WERI-Rb-1 (cell line): ENCODE results near the gene PTPRM.

Experiments used
- DNase-seq: peaks from one replicate; pipeline ENCODE4 v3.0.0-alpha.2; 2020
- H3K27ac ChIP-seq: fragments of 250-450 bp; sonication (Bioruptor Pico); 2 replicates; pipeline ENCODE4 v1.5.1; 2020; ENCODE audit warnings: mild to moderate bottlenecking, moderate library complexity
- H3K27me3 ChIP-seq: fragments of 250-450 bp; sonication (Bioruptor Pico); 2 replicates; pipeline ENCODE4 v1.5.1; 2021; ENCODE audit warnings: mild to moderate bottlenecking, low read depth, moderate library complexity; ENCODE audit not compliant: insufficient read depth, severe bottlenecking
- H3K36me3 ChIP-seq: fragments of 250-450 bp; sonication (Bioruptor Pico); 2 replicates; pipeline ENCODE4 v1.5.1; 2020; ENCODE audit warnings: mild to moderate bottlenecking, moderate library complexity
- H3K4me3 ChIP-seq: 2 replicates; pipeline ENCODE4 v1.5.1; 2011; ENCODE audit warnings: low read depth, mild to moderate bottlenecking, control low read depth, low read length
- H3K9me3 ChIP-seq: fragments of 250-450 bp; sonication (Bioruptor Pico); 2 replicates; pipeline ENCODE4 v1.5.1; 2021; ENCODE audit warnings: mild to moderate bottlenecking, moderate library complexity; ENCODE audit not compliant: severe bottlenecking
- CTCF ChIP-seq: IDR thresholded peaks from 2 replicates; pipeline ENCODE4 v1.5.1; 2011; ENCODE audit warnings: low read depth, mild to moderate bottlenecking, control low read depth, inconsistent platforms, low read length

The PTPRM gene

GRCh38 chr18:8413751-8414150 lies 846.6 kb downstream of the PTPRM start:
- Histone ChIP-seq H3K27me3 (no peaks in the 10 kb centered on the region), H3K27ac (no peak overlapping the region), H3K9me3 (peaks cover 10% of the 10 kb centered on the region), H3K4me3 (no peak overlapping the region), H3K36me3 (no peaks in the 10 kb centered on the region)
- no peak for TF ChIP-seq CTCF
- DNase-seq = no peak

GRCh38 chr18:8416212-8417019 lies 849.3 kb downstream of the PTPRM start:
- Histone ChIP-seq H3K27me3 (no peaks in the 10 kb centered on the region), H3K27ac (no peak overlapping the region), H3K36me3 (no peaks in the 10 kb centered on the region), H3K4me3 (no peak overlapping the region), H3K9me3 (peaks cover 7% of the 10 kb centered on the region)
- DNase-seq = no peak
- TF ChIP-seq CTCF = no peak

GRCh38 chr18:8422391-8422790 lies 855.3 kb downstream of the PTPRM start:
- no peaks in the 10 kb centered on the region for H3K36me3 ChIP-seq
- no peak for TF ChIP-seq CTCF
- H3K27ac ChIP-seq = no peak overlapping the region
- no peak overlapping the region for H3K4me3 ChIP-seq
- no peak for DNase-seq
- H3K27me3 ChIP-seq = no peaks in the 10 kb centered on the region
- H3K9me3 ChIP-seq = no peaks in the 10 kb centered on the region

GRCh38 chr18:8423051-8423557 lies 856.0 kb downstream of the PTPRM start:
- H3K27ac ChIP-seq = no peak overlapping the region
- H3K9me3 ChIP-seq = no peaks in the 10 kb centered on the region
- H3K36me3 ChIP-seq = no peaks in the 10 kb centered on the region
- TF ChIP-seq CTCF = no peak
- H3K27me3 ChIP-seq = no peaks in the 10 kb centered on the region
- no peak for DNase-seq
- H3K4me3 ChIP-seq = no peak overlapping the region

GRCh38 chr18:8424481-8424880 lies 857.4 kb downstream of the PTPRM start:
- no peaks in the 10 kb centered on the region for H3K27me3 ChIP-seq
- no peak for TF ChIP-seq CTCF
- no peaks in the 10 kb centered on the region for H3K9me3 ChIP-seq
- no peak overlapping the region for H3K27ac ChIP-seq
- no peak for DNase-seq
- H3K4me3 ChIP-seq = no peak overlapping the region
- H3K36me3 ChIP-seq = no peaks in the 10 kb centered on the region
